LNCaP clone FGC (cell line): ENCODE measurements around the gene RDH12.
"Not testable (repeated sequence)": the region's sequence is repeated elsewhere in the genome, so short reads cannot be mapped to it uniquely, and the experiment has no call there.

Experiments
- DNase-seq: peaks from one replicate; pipeline ENCODE4 v3.0.0-alpha.2; 2011; ENCODE audit warnings: low read depth
- H3K4me3 ChIP-seq: 2 replicates; pipeline ENCODE4 v1.5.1; 2011; ENCODE audit warnings: mild to moderate bottlenecking, low read depth, low read length, control low read depth
- CTCF ChIP-seq: IDR thresholded peaks from 2 replicates; pipeline ENCODE4 v1.5.1; 2012; ENCODE audit warnings: mild to moderate bottlenecking; ENCODE audit not compliant: control insufficient read depth, insufficient read depth; ENCODE audit errors: extremely low read depth

RDH12 gene

GRCh38 chr14:67704484-67705089 is 2.9 kb downstream of the RDH12 start:
- no peak overlapping the region for H3K4me3 ChIP-seq
- peak; percentile 69 for DNase-seq
- peak; percentile 76 for TF ChIP-seq CTCF

- no peak for DNase-seq
- no peak overlapping the region for H3K4me3 ChIP-seq
- TF ChIP-seq CTCF, result no peak
Observed at GRCh38 chr14:67705211-67705610, 3.5 kb downstream of the RDH12 start.

GRCh38 chr14:67709346-67709745 is 7.7 kb downstream of the RDH12 start:
- DNase-seq, H3K4me3 ChIP-seq: not testable (repeated sequence)

GRCh38 chr14:67709796-67710195 is 8.1 kb downstream of the RDH12 start:
- DNase-seq, H3K4me3 ChIP-seq: not testable (repeated sequence)

- TF ChIP-seq CTCF, result no peak
- H3K4me3 ChIP-seq, result no peak overlapping the region
- no peak for DNase-seq
Observed at GRCh38 chr14:67710209-67710608, 8.5 kb downstream of the RDH12 start.

GRCh38 chr14:67717048-67717447 is 15.4 kb downstream of the RDH12 start:
- no peak for TF ChIP-seq CTCF
- no peak for DNase-seq
- no peak overlapping the region for H3K4me3 ChIP-seq

GRCh38 chr14:67718265-67718664 is 16.6 kb downstream of the RDH12 start:
- no peak for TF ChIP-seq CTCF
- DNase-seq, result no peak
- H3K4me3 ChIP-seq, result no peak overlapping the region

GRCh38 chr14:67719385-67719784 is 17.7 kb downstream of the RDH12 start:
- not testable (repeated sequence) for H3K4me3 ChIP-seq, DNase-seq

- DNase-seq, result no peak
- H3K4me3 ChIP-seq, result no peak overlapping the region
- TF ChIP-seq CTCF, result no peak
Observed at GRCh38 chr14:67719866-67720265, 18.2 kb downstream of the RDH12 start.
